Thoracic aorta (tissue), 2 donors: Measurements from ENCODE around the gene ATP11C. TPM values are rescaled to one million over a fixed set of nuclear protein-coding genes. Genes with fewer than 3 reads are reported as not detected.

Experiments
- ATAC-seq: fragments of 150-250 bp; one replicate; pipeline ENCODE4 v1.8.0; 2017; ENCODE audit warnings: low read depth; ENCODE audit not compliant: insufficient number of reproducible peaks, low FRiP score
- DNase-seq: peaks from one replicate; pipeline ENCODE4 v3.0.0-alpha.2; 2020; ENCODE audit warnings: low spot score
- H3K27ac ChIP-seq, 2 donors: fragments of 200-600 bp; sonication (generic); 1 replicate in 1 of 2; 2 replicates in 1 of 2; pipeline ENCODE4 v1.5.1; 2016; ENCODE audit warnings: mild to moderate bottlenecking in 2 of 2, moderate library complexity in 2 of 2
- H3K27me3 ChIP-seq: fragments of 200-600 bp; sonication (generic); replicated peaks from 2 replicates; pipeline ENCODE4 v1.6.0; 2016; ENCODE audit warnings: mild to moderate bottlenecking; ENCODE audit not compliant: insufficient read depth
- H3K36me3 ChIP-seq: fragments of 200-600 bp; sonication (generic); one replicate; pipeline ENCODE4 v1.5.1; 2016
- H3K4me1 ChIP-seq, 2 donors: fragments of 200-600 bp; sonication (generic); 1 replicate in 1 of 2; 2 replicates in 1 of 2; pipeline versions ENCODE4 v1.5.1 to v1.6.0; 2016; ENCODE audit warnings: low read depth in 2 of 2, mild to moderate bottlenecking in 1 of 2; ENCODE audit not compliant: control insufficient read depth in 1 of 2
- H3K4me3 ChIP-seq: fragments of 200-600 bp; sonication (generic); 2 replicates; pipeline ENCODE4 v1.5.1; 2016; ENCODE audit warnings: mild to moderate bottlenecking
- H3K9me3 ChIP-seq: fragments of 200-600 bp; sonication (generic); 2 replicates; pipeline ENCODE4 v1.5.1; 2016
- total RNA-seq, 2 donors: library from RNA; depleted of rRNA; stranded (reverse); fragments of >200 nt; gene quantifications; one replicate each; pipeline versions ENCODE4 v1.1.0 to v1.2.3, GENCODE V29; 2016
- TF ChIP-seq, protein P1 (sequence below): fragments of 200-600 bp; sonication (generic); IDR thresholded peaks from one replicate; pipeline ENCODE4 v1.5.1; 2019; ENCODE audit warnings: antibody characterized with exemption

ATP11C gene
- total RNA-seq, 2 donors from 2014 or later: 26.7 to 62.4 TPM

DNA sequence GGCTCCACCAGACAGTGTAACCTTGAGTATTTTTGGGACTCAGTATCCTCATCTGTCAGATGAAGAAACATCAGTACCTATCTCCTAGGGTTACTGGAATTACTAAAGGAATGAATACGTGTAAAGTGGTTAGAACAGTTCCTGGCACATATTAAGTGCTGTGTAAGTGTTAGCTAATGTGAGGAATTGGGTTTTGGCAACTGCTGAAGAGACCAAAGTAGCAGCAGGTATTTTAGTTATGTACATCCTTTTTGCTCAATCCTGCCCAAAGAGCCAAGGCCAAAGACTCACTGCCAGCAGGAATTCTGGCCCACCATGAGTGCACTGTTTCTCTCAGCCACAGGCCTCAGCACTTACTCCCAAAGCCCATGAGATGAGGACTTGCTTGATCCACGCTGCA is 208.2 kb downstream of the ATP11C start:
- DNase-seq (no peak), ATAC-seq (no peak)
- no peaks in the 10 kb centered on the region for H3K9me3 ChIP-seq
- no peaks in the 10 kb centered on the region for H3K4me1 ChIP-seq
- no peak overlapping the region for H3K4me3 ChIP-seq
- no peak overlapping the region for H3K27ac ChIP-seq
- no peaks in the 10 kb centered on the region for H3K27me3 ChIP-seq
- TF ChIP-seq, protein P1, sequence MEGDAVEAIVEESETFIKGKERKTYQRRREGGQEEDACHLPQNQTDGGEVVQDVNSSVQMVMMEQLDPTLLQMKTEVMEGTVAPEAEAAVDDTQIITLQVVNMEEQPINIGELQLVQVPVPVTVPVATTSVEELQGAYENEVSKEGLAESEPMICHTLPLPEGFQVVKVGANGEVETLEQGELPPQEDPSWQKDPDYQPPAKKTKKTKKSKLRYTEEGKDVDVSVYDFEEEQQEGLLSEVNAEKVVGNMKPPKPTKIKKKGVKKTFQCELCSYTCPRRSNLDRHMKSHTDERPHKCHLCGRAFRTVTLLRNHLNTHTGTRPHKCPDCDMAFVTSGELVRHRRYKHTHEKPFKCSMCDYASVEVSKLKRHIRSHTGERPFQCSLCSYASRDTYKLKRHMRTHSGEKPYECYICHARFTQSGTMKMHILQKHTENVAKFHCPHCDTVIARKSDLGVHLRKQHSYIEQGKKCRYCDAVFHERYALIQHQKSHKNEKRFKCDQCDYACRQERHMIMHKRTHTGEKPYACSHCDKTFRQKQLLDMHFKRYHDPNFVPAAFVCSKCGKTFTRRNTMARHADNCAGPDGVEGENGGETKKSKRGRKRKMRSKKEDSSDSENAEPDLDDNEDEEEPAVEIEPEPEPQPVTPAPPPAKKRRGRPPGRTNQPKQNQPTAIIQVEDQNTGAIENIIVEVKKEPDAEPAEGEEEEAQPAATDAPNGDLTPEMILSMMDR: no peak
- H3K36me3 ChIP-seq: no peaks in the 10 kb centered on the region

DNA sequence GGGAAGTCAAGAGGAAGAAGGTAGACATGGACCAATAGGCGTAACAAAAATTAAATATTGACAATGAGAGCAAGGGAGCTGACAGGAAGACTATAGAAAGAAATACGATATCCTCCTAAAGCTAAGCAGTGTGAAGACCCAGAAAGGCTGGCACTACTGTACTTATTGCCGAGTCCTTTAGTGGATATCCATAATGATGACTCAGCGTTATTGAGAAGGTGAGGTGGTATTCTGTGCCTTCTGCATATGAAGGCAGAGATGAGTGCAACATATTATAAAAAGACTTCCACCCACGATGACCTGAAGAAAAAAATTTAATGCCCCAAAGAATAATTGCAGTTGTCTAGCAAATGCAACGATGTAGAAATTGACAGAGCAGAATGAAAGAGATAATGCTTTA is 211.9 kb downstream of the ATP11C start:
- TF ChIP-seq, protein P1: no peak
- no peaks in the 10 kb centered on the region for H3K9me3 ChIP-seq
- DNase-seq: no peak

DNA sequence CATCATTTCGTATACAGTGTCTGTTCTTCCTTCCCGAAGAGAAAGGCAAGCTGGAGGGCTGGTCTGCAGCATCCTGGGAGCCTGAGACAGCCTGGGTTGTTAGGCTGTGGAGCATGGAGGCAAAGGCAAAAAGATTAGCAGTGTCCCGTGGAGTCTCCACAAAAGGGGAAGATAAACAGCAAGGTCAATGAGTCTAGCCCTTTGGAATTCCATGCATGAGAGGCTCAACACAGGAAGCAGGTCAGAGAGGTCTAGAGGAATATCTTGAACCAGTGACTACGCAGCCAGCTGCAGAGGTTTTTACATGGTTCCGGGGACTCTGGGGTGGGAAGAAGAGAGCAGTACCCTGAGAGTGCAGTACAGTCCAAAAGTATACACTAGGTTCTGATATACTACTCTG is 212.7 kb downstream of the ATP11C start:
- Histone ChIP-seq H3K4me3 (no peak overlapping the region), H3K9me3 (no peaks in the 10 kb centered on the region), H3K36me3 (no peaks in the 10 kb centered on the region), H3K27me3 (no peaks in the 10 kb centered on the region), H3K27ac (no peak overlapping the region), H3K4me1 (no peaks in the 10 kb centered on the region)
- DNase-seq: no peak
- ATAC-seq: no peak
- TF ChIP-seq, protein P1: no peak

More for the DNA sequence above, 211.9 kb downstream of the ATP11C start:
- Histone ChIP-seq H3K27ac (no peak overlapping the region), H3K4me1 (no peaks in the 10 kb centered on the region), H3K4me3 (no peak overlapping the region), H3K27me3 (no peaks in the 10 kb centered on the region), H3K36me3 (no peaks in the 10 kb centered on the region)
- no peak for ATAC-seq

DNA sequence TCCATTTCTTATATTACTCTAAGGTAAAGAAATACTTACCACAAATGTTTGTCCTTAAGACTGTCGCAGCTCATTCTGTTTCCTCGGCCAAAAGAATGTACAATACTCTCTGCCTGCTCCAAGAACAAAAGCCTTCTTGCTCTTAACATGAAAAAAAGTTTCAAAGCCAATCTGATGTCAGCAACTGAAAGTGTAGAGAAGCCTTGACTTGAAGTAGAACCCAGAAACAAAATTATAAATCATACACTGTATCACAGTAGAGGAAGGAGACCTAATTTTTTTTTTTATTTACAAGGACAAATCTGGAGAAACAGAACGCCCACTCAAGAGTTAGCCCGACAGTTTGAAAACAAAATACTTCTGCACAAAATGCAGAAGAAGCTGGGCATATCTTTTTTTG is 224.8 kb downstream of the ATP11C start, which contains the start of gene MCF2:
Gene MCF2, minus strand, starts transcription at position 101 of the 400 bp plus-strand sequence. CDS start 56,423 bp downstream, outside the sequence.
- Histone ChIP-seq H3K4me1 (no peaks in the 10 kb centered on the region), H3K27me3 (no peaks in the 10 kb centered on the region), H3K4me3 (no peak within 1 kb of the TSS), H3K9me3 (no peaks in the 10 kb centered on the region), H3K27ac (no peak within 1 kb of the TSS), H3K36me3 (no peaks in the 10 kb centered on the region)
- ATAC-seq: no peak
- TF ChIP-seq, protein P1: no peak
- no peak for DNase-seq

DNA sequence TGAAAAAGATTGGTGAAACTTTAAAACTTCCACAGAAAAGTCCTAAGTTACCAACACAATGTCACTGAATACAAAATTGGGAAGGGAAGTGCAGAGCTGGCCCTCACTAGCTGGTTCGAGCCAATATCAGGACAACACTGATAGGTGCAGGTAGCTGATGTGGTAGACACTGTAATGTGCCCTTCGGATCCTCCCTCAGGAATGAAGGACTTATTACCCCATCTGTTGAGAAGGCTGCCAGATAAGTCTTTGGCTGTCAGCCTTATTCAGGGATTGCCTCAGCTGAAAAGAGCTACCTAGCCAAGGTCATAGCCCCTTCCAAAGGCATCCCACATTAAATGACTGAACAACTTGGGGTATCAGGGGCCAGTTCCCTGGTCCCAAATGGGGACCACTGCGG is 230.2 kb downstream of the ATP11C start:
- Histone ChIP-seq H3K27me3 (no peaks in the 10 kb centered on the region), H3K4me3 (no peak overlapping the region), H3K4me1 (no peaks in the 10 kb centered on the region), H3K9me3 (no peaks in the 10 kb centered on the region), H3K27ac (no peak overlapping the region), H3K36me3 (no peaks in the 10 kb centered on the region)
- no peak for ATAC-seq
- DNase-seq: no peak
- TF ChIP-seq, protein P1: no peak
